Measurements from ENCODE around the gene MAST2. TPM values are rescaled to one million over a fixed set of nuclear protein-coding genes. Genes with fewer than 3 reads are reported as not detected.
"Not testable (repeated sequence)": the region's sequence is repeated elsewhere in the genome, so short reads cannot be mapped to it uniquely, and the experiment has no call there.

The MAST2 gene
- total RNA-seq, 6 experiments from 2014 or later: 27.8 to 40.7 (median 29.7) TPM

DNA sequence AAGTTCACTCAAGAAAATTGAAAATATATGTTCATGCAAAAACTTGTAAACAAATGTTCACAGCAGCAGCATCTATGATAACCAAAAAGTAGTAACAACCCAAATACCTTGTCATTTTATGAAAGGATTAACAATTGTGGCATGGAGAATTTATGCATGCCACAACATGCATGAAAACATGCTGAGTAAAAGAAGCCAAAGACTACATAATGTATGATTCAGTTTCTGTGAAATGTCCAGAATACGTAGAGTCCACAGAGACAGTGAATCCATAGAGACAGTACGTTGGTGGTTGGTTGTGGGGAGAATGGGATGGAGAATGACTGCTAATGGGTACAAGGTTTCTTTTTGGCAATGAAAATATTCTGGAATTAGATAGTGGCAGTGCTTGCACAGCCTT, 148.7 kb downstream of the MAST2 start:
- H3K27ac Mint-ChIP-seq: no peak overlapping the region
- no peak for DNase-seq
- H3K27me3 Mint-ChIP-seq (ENCODE audit: insufficient read depth): no peaks in the 10 kb centered on the region
- peaks cover 9% of the 10 kb centered on the region; the same call in 1 of the 2 replicates for H3K36me3 Mint-ChIP-seq (ENCODE audit: low read depth)
- no peak overlapping the region for H3K4me3 Mint-ChIP-seq
- peaks cover 50% of the 10 kb centered on the region for H3K4me1 Mint-ChIP-seq (ENCODE audit: low read depth)
- TF ChIP-seq, protein P1, sequence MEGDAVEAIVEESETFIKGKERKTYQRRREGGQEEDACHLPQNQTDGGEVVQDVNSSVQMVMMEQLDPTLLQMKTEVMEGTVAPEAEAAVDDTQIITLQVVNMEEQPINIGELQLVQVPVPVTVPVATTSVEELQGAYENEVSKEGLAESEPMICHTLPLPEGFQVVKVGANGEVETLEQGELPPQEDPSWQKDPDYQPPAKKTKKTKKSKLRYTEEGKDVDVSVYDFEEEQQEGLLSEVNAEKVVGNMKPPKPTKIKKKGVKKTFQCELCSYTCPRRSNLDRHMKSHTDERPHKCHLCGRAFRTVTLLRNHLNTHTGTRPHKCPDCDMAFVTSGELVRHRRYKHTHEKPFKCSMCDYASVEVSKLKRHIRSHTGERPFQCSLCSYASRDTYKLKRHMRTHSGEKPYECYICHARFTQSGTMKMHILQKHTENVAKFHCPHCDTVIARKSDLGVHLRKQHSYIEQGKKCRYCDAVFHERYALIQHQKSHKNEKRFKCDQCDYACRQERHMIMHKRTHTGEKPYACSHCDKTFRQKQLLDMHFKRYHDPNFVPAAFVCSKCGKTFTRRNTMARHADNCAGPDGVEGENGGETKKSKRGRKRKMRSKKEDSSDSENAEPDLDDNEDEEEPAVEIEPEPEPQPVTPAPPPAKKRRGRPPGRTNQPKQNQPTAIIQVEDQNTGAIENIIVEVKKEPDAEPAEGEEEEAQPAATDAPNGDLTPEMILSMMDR (IDR thresholded peaks at IDR 0.05): no peak
- no peaks in the 10 kb centered on the region for H3K9me3 Mint-ChIP-seq

DNA sequence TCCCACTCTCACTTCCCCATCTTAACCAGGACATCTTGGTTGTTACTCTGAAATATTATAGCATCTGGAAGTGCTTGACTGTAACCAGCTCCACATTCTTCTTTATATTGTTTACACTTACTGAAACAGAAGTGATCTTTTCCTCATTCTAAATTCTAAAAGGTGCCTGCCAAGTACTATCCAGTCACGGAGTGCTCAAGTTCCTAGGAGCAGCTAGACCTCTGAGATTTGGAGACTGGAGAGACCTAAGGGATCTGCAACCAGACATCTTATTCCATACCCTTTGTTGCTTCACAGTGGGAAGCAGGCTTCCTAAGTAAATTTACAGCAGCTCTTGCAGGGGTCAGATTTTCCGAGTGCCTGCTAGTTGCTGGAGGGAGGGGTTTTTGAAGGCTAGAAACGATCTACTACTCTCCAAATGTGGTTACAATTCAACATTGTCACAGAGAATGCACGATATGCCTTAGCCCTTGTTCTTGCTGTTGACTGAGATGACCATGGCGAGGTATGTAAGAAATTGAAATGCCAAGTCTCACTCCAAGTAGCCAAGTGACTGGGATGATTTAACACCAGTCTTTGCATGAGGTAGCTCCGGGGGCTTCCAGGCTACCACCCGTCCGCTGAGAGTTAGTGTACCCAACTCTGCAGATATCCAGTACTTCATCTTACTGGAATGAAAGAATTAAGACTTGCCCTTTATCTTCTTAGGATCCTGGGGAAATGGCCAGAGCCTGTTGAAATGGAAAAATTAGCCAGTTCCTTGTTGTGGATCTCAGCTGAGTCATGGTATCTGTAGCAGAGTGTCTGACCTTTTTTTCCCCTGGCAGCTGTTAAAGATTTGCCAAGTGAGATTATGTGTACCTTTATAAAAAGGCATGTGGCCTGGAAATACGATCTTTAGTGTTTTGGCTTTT, 150.8 kb downstream of the MAST2 start:
- H3K9me3 Mint-ChIP-seq: no peaks in the 10 kb centered on the region
- peak; percentile 64 for DNase-seq
- H3K36me3 Mint-ChIP-seq (ENCODE audit: low read depth): no peaks in the 10 kb centered on the region
- peak overlapping the region; percentile 80 for H3K27ac Mint-ChIP-seq
- peak overlapping the region; percentile 33; the same call in 1 of the 2 replicates for H3K4me3 Mint-ChIP-seq
- H3K4me1 Mint-ChIP-seq (ENCODE audit: low read depth): peaks cover 45% of the 10 kb centered on the region
- TF ChIP-seq, protein P1 (IDR thresholded peaks at IDR 0.05): no peak
- H3K27me3 Mint-ChIP-seq (ENCODE audit: insufficient read depth): no peaks in the 10 kb centered on the region

DNA sequence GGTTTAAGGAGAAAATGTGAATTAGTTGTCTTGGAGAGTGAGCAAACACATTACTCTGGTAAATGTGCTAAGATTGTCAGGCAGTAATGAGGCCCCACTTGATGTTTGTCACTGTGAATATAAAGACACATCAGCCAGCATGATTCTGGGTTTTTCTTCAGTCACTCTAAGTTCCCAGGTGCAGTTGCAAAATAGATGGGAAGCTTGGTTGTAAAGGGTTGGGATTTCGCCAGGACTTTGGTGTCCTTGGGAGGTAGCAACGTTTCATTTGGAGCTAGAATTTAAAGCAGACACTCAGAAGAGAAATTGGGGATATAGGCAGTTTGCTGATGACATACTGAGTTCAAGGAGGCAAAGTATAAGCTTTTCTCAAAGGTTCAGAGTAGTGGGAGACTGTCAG, 154.3 kb downstream of the MAST2 start:
- H3K9me3 Mint-ChIP-seq: no peaks in the 10 kb centered on the region
- TF ChIP-seq, protein P1 (IDR thresholded peaks at IDR 0.05): no peak
- H3K4me3 Mint-ChIP-seq: no peak overlapping the region
- no peak for DNase-seq
- H3K27ac Mint-ChIP-seq: peak overlapping the region; percentile 19; the same call in 1 of the 2 replicates
- peaks cover 29% of the 10 kb centered on the region for H3K4me1 Mint-ChIP-seq (ENCODE audit: low read depth)
- peaks cover 9% of the 10 kb centered on the region; the same call in 1 of the 2 replicates for H3K36me3 Mint-ChIP-seq (ENCODE audit: low read depth)
- H3K27me3 Mint-ChIP-seq (ENCODE audit: insufficient read depth): no peaks in the 10 kb centered on the region

DNA sequence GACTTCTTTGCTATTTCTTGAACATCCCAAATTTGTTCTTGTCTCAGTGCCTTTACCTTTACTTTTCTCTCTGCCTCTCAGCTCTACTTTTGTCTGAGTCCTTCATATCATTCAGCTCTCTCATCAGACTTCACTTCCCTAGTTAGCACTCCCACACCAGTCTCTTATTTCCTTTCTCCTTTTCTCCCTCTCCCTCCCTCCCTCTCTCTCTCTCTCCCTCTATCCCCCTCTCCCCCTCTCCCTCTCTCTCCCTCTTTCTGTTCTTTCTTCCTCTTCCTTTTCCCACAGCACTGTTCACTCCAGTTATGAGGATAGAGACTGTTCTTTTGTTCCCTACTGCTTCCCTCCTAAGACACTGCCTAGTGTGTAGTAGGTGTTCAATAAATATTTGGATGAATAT, 154.9 kb downstream of the MAST2 start:
- TF ChIP-seq, protein P1 (IDR thresholded peaks at IDR 0.05): no peak
- 0 out of 2 replicates have a peak overlapping the region, but pooled peaks have one; percentile 19 for H3K27ac Mint-ChIP-seq
- DNase-seq: no peak
- H3K4me1 Mint-ChIP-seq (ENCODE audit: low read depth): peaks cover 23% of the 10 kb centered on the region
- H3K36me3 Mint-ChIP-seq (ENCODE audit: low read depth): peaks cover 14% of the 10 kb centered on the region; the same call in 1 of the 2 replicates
- H3K9me3 Mint-ChIP-seq: no peaks in the 10 kb centered on the region
- H3K27me3 Mint-ChIP-seq (ENCODE audit: insufficient read depth): no peaks in the 10 kb centered on the region
- no peak overlapping the region for H3K4me3 Mint-ChIP-seq

DNA sequence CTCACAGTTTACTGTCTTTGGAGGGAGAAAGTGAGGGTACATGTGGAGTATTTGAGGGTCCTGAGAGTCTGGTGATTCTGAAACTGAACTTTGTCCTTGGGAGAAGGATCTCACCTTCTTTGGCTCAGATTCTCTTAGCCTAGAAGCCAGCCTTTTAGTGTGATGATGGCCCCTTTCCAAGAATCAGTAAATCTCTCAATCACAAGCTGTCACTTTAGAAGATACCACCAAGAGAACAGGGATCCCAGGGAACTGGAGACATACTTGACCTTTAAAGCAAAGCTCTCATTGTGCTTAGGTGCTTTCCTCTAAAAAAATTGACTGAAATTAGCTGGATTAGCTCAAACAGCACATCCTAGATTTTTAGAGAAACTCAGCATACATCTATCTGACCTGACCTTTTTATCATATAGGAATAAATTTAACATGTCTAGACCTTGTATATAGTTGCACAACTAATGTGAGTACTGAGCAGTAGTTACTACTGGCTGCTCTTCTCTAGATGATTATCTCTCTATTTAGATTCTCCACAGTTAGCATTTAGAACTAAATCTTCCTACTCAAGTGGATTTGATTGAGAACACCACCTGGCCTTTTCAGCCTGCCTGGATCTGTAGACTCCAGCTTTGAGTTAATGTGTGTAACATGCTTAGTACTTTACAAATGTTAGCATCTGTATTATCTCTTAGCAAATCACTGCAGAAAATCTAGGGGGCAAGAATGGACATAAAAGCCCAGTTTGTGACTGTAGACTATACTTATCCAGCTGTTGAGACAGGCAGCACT, 157.7 kb downstream of the MAST2 start:
- H3K36me3 Mint-ChIP-seq (ENCODE audit: low read depth): peaks cover 31% of the 10 kb centered on the region
- no peak overlapping the region for H3K27ac Mint-ChIP-seq
- TF ChIP-seq, protein P1 (IDR thresholded peaks at IDR 0.05): no peak
- DNase-seq: no peak
- no peaks in the 10 kb centered on the region for H3K27me3 Mint-ChIP-seq (ENCODE audit: insufficient read depth)
- H3K9me3 Mint-ChIP-seq: no peaks in the 10 kb centered on the region
- no peak overlapping the region for H3K4me3 Mint-ChIP-seq
- no peaks in the 10 kb centered on the region for H3K4me1 Mint-ChIP-seq (ENCODE audit: low read depth)

DNA sequence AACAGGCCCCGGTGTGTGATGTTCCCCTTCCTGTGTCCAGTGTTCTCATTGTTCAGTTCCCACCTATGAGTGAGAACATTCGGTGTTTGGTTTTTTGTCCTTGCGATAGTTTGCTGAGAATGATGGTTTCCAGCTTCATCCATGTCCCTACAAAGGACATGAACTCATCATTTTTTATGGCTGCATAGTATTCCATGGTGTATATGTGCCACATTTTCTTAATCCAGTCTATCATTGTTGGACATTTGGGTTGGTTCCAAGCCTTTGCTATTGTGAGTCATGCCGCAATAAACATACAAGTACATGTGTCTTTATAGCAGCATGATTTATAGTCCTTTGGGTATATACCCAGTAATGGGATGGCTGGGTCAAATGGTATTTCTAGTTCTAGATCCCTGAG, 158.5 kb downstream of the MAST2 start:
- not testable (repeated sequence) for H3K4me1 Mint-ChIP-seq (ENCODE audit: low read depth); H3K9me3 Mint-ChIP-seq; DNase-seq; H3K27ac Mint-ChIP-seq; H3K27me3 Mint-ChIP-seq (ENCODE audit: insufficient read depth); H3K4me3 Mint-ChIP-seq
- peaks cover 31% of the 10 kb centered on the region for H3K36me3 Mint-ChIP-seq (ENCODE audit: low read depth)

Measured in HFFc6 (cell line).